SJSA1 (cell line): ENCODE data around the gene REXO4. TPM values are rescaled to one million over a fixed set of nuclear protein-coding genes. Genes with fewer than 3 reads are reported as not detected.

Experiments used
- DNase-seq, 2 experiments: peaks; one replicate each; pipeline ENCODE4 v3.0.0-alpha.2; 2015 to 2020; ENCODE audit warnings: low spot score in 2 of 2, low read depth in 1 of 2
- H3K27ac ChIP-seq: fragments of 250-450 bp; sonication (Bioruptor Pico); 2 replicates; pipeline ENCODE4 v1.5.1; 2020; ENCODE audit warnings: mild to moderate bottlenecking, moderate library complexity
- H3K27me3 ChIP-seq: fragments of 250-450 bp; sonication (Bioruptor Pico); replicated peaks from 2 replicates; pipeline ENCODE4 v1.5.1; 2020; ENCODE audit warnings: mild to moderate bottlenecking, moderate library complexity
- H3K36me3 ChIP-seq: fragments of 250-450 bp; sonication (Bioruptor Pico); 2 replicates; pipeline ENCODE4 v1.5.1; 2020; ENCODE audit warnings: mild to moderate bottlenecking
- H3K4me1 ChIP-seq: fragments of 250-450 bp; sonication (Bioruptor Pico); replicated peaks from 2 replicates; pipeline ENCODE4 v1.6.1; 2021; ENCODE audit warnings: mild to moderate bottlenecking
- H3K4me3 ChIP-seq: fragments of 250-450 bp; sonication (Bioruptor Pico); 2 replicates; pipeline ENCODE4 v1.5.1; 2020; ENCODE audit warnings: mild to moderate bottlenecking
- H3K9me3 ChIP-seq: fragments of 250-450 bp; sonication (Bioruptor Pico); replicated peaks from 2 replicates; pipeline ENCODE4 v1.5.1; 2020; ENCODE audit warnings: mild to moderate bottlenecking
- total RNA-seq: library from RNA; depleted of rRNA; stranded (reverse); fragments of >200 nt; shearing (Covaris generic); gene quantifications from 2 replicates; pipeline ENCODE4 v1.2.3, GENCODE V29; 2014

Gene REXO4
- total RNA-seq, 1 experiment from 2014 or later: 15.6 TPM

DNA sequence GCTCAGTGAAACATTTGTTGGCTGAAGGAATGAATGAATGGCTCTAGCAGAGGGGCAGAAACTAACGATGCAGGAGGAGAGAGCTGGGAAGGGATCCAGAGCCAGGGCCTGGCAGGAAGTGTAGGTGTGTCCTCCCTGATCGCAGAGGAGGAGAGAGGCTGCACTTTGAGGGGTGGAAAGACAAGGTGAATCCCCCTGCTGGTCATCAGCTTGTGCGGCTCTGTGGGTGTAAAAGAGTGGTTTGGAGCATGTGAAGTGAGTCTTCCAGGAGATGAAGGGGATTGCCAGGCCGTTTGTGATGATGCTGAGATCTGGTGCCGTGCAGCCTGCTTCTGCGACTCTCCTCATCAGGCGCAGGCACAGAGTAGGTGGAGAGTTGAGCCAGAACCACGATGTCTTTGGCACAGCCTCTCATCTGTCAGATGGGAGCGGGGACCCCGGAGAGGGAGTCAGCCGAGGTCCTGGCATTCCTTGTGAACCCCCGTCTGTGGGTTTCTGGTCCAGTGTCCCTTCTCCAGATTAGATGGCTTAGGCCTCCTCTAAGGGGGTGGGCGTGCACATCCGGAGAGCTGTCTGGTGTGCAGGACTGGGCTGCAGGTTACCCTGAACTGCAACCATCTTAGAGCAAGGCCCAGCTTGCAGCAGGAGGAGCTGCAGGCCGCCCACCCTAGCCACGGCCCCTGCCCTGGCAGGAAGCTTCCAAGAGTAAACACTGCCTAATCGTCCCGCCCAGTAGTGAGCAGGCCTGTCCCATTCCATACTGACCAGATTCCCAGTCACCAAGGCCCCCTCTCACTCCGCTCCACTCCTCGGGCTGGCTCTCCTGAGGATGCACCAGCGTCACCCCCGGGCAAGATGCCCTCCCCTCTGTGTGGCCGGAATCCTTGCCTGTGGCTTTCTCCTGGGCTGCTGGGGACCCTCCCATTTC lies 4.1 kb upstream of the REXO4 start, which contains the start of gene ADAMTS13:
Gene ADAMTS13, plus strand, starts transcription at position 753 of the 928 bp plus-strand sequence. Its CDS starts 77 bp downstream, at position 830.
- Histone ChIP-seq H3K9me3 (no peaks in the 10 kb centered on the region), H3K4me1 (peaks cover under 1% of the 10 kb centered on the region), H3K27me3 (no peaks in the 10 kb centered on the region), H3K36me3 (peaks cover 4% of the 10 kb centered on the region; the same call in 1 of the 2 replicates), H3K4me3 (no peak within 1 kb of the TSS), H3K27ac (no peak within 1 kb of the TSS)
- DNase-seq: no peak

DNA sequence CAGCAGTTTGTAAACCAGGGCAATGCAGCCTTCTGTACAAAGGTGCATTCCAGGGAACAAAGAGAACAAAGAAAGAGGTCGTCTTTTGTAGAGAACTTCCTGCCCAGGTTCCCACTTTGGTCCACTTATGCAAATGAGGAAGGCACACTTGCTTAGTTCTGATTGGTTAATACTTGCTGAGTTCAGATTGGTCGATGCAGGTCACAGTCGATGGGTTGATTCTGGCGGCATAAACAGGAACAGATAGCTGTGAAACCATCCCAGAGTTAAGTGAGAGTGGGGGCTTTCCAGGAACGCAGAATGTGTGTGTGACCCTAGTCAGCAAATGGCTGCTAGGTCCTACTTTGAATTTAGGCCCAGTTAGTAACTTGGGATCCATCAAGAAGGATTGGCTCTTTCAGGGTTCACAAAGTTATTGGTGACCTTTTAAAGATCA lies 2.6 kb upstream of the REXO4 start:
- no peak overlapping the region for H3K4me3 ChIP-seq
- peaks cover 16% of the 10 kb centered on the region for H3K36me3 ChIP-seq
- no peaks in the 10 kb centered on the region for H3K27me3 ChIP-seq
- no peak overlapping the region for H3K27ac ChIP-seq
- DNase-seq: no peak
- H3K9me3 ChIP-seq: no peaks in the 10 kb centered on the region
- peaks cover 8% of the 10 kb centered on the region for H3K4me1 ChIP-seq

DNA sequence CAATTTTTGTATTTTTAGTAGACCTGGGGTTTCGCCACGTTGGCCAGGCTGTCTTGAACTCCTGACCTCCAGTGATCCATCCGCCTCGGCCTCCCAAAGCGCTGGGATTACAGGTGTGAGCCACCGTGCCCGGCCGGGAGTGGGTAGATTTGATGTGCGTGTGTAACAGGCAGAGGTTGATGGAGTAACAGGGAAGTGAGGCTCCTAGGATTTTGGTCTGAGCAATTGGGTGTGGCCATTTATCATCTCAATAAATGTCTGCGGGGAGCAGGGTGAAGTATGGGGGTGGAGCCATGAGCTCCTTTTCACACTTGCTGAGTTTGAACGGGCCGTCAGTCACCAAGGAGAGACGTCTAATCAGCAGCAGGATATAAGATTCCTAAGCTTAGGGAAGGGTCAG lies 1.2 kb upstream of the REXO4 start:
- Histone ChIP-seq H3K4me1 (peaks cover 8% of the 10 kb centered on the region), H3K36me3 (peaks cover 28% of the 10 kb centered on the region), H3K4me3 (no peak overlapping the region), H3K9me3 (no peaks in the 10 kb centered on the region), H3K27me3 (no peaks in the 10 kb centered on the region), H3K27ac (no peak overlapping the region)
- DNase-seq: no peak

DNA sequence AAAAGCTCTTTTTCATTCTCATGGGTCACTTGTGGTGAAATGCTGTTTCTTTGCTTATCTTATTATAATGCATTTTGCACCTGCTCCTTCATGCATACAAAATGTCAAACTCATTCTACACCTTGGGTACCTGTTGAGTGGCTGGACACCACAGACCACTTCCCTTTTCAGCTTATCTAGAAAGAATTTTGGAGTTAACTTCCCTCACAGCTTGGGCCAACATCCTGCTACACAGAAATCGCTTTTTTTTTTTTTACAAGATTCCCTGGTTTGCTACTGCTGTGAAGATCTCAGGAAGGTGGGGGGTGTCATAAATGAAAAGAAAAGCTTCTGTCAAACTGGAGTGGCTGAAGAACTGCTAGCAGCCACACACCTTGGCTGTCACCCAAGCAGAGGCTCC lies 2.6 kb downstream of the REXO4 start:
- H3K27me3 ChIP-seq: no peaks in the 10 kb centered on the region
- H3K4me3 ChIP-seq: no peak overlapping the region
- no peak overlapping the region for H3K27ac ChIP-seq
- no peak for DNase-seq
- H3K36me3 ChIP-seq: peaks cover 62% of the 10 kb centered on the region
- peaks cover 8% of the 10 kb centered on the region for H3K4me1 ChIP-seq
- no peaks in the 10 kb centered on the region for H3K9me3 ChIP-seq

DNA sequence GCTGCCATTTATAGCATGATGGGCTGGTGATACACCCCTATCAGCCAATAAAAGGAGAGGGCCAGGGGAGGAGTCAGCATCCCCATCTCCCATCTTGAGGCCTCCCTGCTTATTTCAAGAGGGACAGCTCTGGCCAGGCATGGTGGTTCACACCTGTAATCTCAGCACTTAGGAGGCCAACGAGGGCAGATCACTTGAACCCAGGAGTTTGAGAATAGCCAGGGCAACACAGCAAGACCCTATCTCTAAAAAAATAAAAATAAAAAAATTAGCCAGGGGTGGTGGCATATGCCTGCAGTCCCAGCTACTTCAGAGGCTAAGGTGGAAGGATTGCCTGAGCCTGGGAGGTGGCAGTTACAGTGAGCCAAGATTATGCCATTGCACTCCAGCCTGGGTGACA lies 9.8 kb downstream of the REXO4 start:
- H3K36me3 ChIP-seq: peaks cover 75% of the 10 kb centered on the region
- H3K27ac ChIP-seq: no peak overlapping the region
- H3K9me3 ChIP-seq: no peaks in the 10 kb centered on the region
- H3K4me1 ChIP-seq: no peaks in the 10 kb centered on the region
- no peak for DNase-seq
- H3K4me3 ChIP-seq: no peak overlapping the region
- no peaks in the 10 kb centered on the region for H3K27me3 ChIP-seq

DNA sequence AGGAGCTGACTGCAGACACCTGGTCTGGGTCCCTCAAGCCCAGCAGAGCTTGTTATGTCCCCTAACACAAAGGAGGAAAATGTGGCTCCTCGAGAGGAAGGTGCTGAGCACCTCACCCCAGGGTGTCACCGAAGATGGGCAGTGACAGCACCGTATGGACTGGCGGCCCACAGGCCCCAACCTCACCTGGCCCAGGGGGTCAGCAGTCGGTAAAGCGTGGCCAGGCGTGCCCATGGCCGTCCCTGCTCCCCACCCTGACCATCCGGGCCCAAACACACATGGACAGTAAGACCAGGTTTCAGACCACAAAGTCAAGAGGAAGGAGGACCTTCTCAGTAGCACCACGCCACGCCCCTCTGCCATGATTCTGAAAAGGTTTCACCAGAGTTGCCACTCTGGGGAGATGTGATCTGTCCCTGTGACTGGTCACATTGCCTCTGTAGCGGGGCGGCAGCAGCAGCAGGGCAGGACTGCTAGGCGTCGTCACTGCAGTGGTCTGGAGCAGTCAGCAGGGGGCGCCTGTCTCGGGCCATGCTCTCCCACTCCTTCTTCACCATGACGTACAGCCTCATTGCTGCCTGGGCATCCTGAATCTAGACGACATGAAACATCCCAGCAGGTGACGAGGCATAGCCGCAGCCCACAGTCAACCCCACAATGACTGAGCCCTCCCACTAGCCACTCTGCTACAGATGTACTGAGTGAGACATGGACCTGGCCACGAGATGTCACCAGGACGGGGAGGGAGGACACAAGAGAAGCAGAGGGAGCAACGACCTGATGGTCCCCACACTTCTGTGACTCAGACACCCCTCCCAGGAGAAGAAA lies 11.1 kb downstream of the REXO4 start:
- Histone ChIP-seq H3K27ac (no peak overlapping the region), H3K4me1 (no peaks in the 10 kb centered on the region), H3K9me3 (no peaks in the 10 kb centered on the region), H3K36me3 (peaks cover 64% of the 10 kb centered on the region), H3K4me3 (no peak overlapping the region), H3K27me3 (no peaks in the 10 kb centered on the region)
- DNase-seq: peak; percentile 42 to 74

DNA sequence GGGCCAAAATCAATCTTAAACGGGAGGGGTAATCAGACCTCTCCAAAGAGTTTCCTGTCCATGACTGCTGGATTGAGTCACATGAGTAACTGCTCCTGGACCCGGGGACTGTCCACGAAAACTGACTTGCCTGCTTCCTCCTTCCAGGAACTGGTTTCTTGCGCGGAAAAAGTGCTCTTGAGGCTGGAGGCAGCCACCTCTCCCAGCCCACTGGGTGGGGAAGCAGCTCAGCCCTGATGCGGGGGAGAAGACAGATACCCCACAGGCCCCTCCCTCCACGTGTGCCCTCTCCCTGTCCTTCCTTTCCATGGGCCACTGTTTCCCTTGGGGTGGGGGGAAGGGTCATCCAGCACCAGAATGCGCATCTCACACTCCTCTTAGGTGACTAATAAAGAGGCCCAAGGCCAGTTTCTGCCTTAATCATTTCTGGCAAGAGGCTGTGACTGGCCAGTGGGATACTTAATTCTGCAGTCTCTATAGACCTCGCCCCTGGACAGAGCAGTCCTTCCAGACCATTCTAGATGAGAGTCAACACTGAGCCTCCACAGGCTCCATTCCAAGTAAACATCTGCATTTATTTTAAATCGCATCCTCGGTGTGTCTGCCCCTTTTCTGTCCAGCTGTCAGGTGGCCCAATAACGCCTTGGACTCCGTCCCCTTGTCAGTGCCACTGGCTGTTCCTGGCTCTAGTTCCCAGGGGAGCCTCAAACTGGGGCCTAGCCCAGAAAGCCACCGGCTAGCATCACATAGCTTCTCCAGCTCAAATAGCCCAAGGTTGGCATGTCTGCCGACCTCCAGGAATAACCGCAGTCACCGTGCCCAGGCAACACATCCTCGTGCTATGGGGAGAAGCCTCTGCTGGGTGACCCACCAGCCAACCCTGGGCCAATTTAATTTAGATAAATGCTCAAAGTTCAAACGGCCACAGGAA lies 12.0 kb downstream of the REXO4 start:
- H3K27ac ChIP-seq: no peak overlapping the region
- H3K9me3 ChIP-seq: no peaks in the 10 kb centered on the region
- no peak overlapping the region for H3K4me3 ChIP-seq
- peaks cover 57% of the 10 kb centered on the region for H3K36me3 ChIP-seq
- H3K4me1 ChIP-seq: no peaks in the 10 kb centered on the region
- no peaks in the 10 kb centered on the region for H3K27me3 ChIP-seq
- no peak for DNase-seq

DNA sequence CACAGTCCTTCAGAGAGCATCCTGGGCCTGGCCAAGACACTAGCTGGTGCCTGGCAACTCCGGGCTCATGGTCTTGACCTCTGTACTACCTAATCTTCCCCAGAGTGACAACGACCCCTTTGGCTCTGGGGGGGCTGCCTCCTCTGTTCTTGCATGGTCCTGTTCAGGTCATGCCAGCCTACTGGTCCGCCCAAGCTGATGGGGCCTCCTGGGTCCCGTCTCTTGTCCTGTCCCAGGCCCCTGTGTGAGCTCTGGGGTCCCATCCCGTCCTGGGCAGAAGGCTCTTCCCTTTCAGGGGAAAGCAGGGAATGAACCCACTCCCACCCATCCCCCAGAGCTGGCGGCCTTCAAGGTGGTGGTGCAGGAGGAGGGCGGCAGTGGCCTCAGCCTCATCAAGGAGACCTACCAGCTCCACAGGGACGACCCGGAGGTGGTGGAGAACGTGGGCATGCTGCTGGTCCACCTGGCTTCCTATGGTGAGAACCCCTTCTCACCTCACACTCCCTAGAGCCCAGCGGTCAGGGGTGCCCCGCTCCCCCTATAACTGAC lies 13.3 kb downstream of the REXO4 start:
- Histone ChIP-seq H3K9me3 (no peaks in the 10 kb centered on the region), H3K4me3 (no peak overlapping the region), H3K27me3 (no peaks in the 10 kb centered on the region), H3K4me1 (no peaks in the 10 kb centered on the region), H3K27ac (no peak overlapping the region), H3K36me3 (peaks cover 45% of the 10 kb centered on the region)
- no peak for DNase-seq

DNA sequence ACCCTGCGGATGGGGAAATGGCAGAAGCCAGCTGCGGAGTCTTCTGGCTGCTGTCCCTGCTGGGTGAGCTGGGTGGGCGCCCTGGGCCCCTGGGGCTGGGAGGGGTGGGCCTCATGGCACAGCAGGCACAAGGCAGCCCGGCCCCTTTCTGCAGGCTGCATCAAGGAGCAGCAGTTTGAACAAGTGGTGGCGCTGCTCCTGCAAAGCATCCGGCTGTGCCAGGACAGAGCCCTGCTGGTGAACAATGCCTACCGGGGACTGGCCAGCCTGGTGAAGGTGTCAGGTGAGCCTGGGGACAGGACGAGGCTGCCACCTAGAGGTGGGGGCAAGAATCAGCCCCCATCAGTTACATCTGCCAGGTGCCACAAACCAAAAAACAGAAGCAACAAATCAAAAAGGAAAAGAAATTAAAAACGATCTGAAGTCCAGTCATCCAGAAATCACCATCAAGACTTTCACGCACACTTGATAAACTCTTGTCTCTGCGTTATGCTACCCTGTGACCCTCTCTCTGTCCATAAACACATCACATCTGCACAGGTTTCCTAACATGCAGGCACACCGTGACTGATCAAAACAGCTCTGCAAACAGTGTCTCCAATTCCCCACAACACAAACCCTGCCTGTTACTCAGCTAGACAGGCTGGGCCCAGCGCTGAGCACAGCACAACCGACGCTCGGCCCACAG lies 13.9 kb downstream of the REXO4 start:
- Histone ChIP-seq H3K9me3 (no peaks in the 10 kb centered on the region), H3K4me3 (no peak overlapping the region), H3K36me3 (peaks cover 42% of the 10 kb centered on the region), H3K27ac (no peak overlapping the region), H3K27me3 (no peaks in the 10 kb centered on the region), H3K4me1 (no peaks in the 10 kb centered on the region)
- no peak for DNase-seq

DNA sequence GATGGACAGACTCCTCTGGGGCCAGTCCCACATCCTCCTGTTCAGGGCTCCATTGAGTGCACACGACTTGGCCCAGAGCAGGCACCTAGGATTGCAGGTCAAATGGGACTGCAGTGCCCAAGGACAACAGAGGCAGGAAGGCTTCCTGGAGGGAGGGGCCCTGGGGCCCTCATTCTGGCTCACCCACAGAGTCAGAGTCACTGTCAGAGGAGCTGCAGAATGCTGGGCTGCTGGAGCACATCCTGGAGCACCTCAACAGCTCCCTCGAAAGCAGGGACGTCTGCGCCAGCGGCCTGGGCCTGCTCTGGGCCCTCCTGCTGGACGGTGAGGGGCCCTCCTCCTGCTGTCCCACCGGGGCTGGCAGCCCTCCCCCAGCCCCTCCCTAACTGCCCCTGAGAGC lies 15.1 kb downstream of the REXO4 start:
- Histone ChIP-seq H3K36me3 (peaks cover 38% of the 10 kb centered on the region), H3K9me3 (no peaks in the 10 kb centered on the region), H3K27ac (no peak overlapping the region), H3K4me1 (no peaks in the 10 kb centered on the region), H3K27me3 (no peaks in the 10 kb centered on the region), H3K4me3 (no peak overlapping the region)
- no peak for DNase-seq

DNA sequence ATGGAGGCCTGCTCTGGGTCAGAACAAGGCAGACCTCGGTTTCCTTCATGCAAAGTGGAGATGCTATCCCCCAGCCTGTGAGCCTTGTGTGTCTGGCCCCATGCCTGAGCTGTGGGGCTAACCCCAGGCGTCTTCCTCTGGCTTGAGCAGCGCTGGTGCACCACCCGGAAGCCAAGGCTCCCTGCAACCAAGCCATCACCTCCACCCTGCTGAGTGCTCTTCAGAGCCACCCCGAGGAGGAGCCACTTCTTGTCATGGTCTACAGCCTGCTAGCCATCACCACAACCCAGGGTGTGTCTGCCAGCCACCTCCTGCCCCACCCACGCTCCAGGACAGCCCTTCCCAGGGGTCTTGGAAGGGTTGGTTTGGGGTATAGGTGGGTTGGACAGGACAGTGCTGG lies 16.2 kb downstream of the REXO4 start:
- H3K9me3 ChIP-seq: no peaks in the 10 kb centered on the region
- H3K4me3 ChIP-seq: no peak overlapping the region
- H3K27me3 ChIP-seq: no peaks in the 10 kb centered on the region
- H3K27ac ChIP-seq: no peak overlapping the region
- no peaks in the 10 kb centered on the region for H3K4me1 ChIP-seq
- peaks cover 29% of the 10 kb centered on the region for H3K36me3 ChIP-seq
- no peak for DNase-seq

DNA sequence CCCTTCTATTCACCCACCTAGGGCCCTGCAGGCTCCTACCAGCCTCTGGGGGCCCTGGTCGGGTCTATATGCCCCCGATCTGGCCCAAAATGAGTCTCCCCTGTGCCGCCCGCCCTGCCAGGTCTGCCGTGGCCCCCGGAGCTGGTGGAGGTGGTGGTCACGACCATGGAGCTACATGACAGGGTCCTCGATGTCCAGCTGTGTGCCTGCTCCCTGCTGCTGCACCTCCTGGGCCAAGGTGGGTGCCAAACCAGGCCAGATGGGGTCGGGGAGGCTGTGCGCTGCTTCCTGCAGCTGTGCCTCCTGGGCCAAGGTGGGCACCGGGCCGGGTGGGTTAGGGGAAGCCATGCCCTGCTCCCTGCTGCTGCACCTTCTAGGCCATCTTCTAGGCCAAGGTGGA lies 17.5 kb downstream of the REXO4 start:
- H3K4me3 ChIP-seq: no peak overlapping the region
- H3K4me1 ChIP-seq: no peaks in the 10 kb centered on the region
- H3K27me3 ChIP-seq: no peaks in the 10 kb centered on the region; the same call in 1 of the 2 replicates
- H3K27ac ChIP-seq: no peak overlapping the region
- peaks cover 16% of the 10 kb centered on the region; the same call in 1 of the 2 replicates for H3K36me3 ChIP-seq
- DNase-seq: no peak
- no peaks in the 10 kb centered on the region for H3K9me3 ChIP-seq
